LHCN-M2 (cell line): ENCODE data around the gene FGFR2. TPM values are rescaled to one million over a fixed set of nuclear protein-coding genes. Genes with fewer than 3 reads are reported as not detected.
"Not testable (repeated sequence)": the region's sequence is repeated elsewhere in the genome, so short reads cannot be mapped to it uniquely, and the experiment has no call there.

Experiments
- DNase-seq: peaks from one replicate; pipeline ENCODE4 v3.0.0-alpha.2; 2012; ENCODE audit warnings: low read depth
- total RNA-seq: library from RNA; depleted of rRNA; stranded (reverse); fragments of >200 nt; gene quantifications from 2 replicates; pipeline ENCODE4 v1.2.3, GENCODE V29; 2014

FGFR2 gene
- total RNA-seq, 1 experiment from 2014 or later = not detected

DNA sequence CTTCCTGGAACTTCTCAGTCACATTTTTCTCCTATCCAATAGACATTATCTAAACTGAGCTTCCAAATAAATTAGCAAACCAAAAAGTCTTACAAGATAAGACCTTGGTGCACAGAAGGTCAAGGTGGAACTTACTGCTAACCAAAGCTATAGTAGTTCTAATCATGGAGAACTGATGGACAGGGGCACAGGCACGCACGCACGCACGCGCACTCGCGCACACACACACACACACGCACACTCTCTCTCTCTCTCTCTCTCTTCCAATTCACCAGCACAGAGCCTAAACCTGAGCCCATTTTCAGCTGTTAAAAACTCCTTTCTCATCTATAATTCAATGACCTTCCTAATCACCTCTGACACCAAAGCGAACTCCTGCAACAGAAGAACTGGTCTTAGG, 7.5 kb downstream of the FGFR2 start:
- DNase-seq = no peak

DNA sequence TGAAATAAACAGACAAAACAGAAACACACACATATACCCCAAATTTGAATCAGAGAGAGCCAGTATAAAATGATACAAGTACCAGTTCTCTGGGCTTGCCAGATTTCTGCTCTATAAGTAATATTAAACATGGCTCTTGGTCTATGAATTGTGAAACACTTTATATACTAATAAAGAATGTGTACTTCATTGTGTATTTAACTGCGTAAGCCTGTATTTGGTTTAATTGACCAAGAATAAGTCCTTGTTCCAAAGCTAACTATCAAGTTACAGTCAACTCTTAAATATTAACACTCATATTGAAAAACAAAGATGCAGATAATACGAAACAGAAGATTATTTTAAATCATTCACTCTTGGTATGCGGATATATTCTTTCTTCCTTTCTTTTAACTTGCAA, 8.7 kb downstream of the FGFR2 start:
- DNase-seq = no peak

DNA sequence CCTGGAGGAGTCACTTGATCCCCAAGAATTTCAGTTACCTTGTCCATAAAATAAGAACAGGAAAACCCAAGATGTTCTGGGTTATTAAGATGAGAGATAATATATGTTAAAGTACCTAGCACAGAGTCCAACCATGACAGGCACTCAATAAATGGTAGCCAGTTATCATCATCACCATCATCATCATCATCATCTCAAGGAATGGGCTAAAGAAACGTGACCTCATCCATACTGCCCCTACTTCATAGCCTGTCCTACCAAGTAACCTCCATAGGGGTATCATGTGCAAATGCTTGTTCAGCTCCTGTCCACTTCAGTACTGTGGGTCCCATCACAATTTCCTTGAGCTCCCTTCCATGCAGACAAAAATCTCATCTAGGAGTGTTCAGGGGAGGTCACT, 14.4 kb downstream of the FGFR2 start:
- DNase-seq = no peak

DNA sequence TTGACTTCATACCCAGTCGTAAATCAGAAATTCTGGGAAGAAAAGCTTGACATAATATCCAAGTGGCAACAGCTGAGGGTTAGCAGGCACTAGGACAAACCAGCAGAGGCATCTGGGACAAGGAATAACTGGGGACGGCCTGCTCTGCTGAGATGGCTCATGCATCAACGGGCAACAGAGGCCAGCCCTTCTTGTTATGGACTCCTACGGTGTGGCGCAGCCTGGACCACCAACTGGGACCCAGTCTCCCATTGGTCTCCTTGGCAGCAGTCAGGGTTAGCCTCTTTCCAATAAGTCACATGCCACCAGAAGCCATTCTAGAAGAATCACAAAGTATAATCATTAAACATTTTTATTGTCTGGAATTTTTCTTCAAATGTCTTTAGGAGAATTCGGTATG, 15.0 kb downstream of the FGFR2 start:
- no peak for DNase-seq

DNA sequence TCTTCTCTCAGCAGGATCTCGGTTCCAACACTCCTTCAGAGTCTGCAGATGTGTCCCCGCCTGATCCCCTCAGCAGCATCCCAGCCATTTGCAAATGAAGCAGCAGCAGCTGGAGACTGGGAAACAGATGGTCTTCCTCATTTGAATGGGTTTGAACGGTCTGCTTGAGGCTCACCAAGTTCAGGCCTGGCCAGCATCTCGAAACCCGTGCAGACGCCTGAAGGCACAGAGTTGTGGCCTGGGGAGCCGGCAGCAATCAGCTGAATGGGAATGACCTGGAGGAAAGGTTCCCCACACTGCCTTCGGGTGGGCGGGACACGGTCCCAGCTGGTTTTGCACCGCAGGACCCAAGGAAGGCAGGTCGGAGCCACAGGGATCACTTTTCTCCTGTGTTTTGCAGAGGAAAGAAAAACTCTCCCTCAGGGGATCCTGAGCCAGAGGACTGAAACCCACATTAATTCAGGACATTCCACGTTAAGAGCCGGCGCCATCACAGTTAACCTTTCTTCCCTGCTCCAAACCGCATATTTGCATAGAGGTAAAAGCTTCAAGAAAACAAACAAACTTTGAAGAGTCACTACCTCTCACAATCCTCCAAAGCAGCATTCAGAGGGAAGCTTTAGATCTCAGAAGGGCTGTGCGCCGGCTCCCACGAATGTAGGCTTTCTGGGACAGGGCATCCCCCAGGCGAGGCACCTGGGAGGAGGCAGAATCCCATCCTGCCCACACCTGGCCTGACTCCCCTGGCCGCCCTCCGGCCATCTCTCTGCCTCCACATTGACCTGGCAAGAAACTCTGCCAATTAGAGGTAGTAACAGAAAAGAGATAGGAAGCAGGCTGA, 17.7 kb downstream of the FGFR2 start:
- DNase-seq = no peak

DNA sequence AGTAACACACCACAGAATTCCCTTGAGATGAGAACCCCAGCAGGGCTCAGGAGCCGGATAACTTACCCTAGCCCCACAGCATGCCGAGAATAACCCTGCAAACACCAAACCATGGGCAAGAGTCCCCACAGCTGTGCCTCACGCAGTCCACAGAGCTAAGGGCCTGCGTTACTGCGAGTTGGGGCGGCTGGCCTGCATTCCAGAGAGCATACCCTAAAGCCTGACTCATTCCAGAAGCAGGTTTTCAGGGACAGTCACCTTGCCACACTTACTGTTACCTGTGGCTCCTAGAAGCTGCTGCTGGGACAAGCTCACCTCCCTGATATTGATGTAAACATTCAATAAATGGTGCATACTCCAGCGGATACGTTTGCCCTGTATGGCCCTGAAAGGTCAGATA, 18.6 kb downstream of the FGFR2 start:
- DNase-seq = no peak

DNA sequence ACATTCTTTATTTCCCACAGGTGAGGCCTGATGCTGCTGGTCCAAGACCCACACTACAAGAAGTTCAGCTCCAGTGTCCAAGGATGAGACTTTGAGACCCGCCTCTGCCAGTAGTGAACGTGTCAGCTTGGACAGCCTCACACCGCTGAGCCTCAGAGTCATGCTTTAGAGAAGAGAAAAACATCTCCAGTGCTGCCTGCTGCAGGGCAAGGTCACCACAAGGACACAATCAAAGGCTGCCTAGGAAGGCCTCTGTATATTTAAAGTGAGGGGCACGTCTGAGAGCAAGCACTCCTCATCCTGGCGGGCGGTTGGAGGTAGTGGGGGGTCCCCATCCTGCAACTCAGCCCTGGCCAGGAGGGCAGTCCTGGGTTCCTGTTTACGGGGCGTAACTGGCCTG, 19.3 kb downstream of the FGFR2 start:
- no peak for DNase-seq

DNA sequence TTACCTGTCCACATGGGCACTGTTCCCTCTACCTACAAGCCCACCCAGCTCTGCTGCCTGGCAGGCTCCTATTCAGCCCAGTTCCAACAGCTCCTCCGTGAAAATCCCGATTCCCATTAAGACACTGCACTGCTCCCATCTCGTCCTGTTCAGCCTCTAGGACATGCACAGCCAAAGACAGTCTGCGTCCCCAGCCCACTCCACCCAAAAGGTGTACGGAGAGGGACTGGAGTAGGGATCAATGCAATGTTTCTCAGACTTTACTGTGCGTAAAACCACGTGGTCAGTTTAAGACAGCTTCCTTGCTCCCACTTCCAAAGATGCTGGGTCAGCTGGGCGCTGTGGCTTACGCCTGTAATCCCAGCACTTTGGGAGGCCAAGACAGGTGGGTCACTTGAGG, 19.9 kb downstream of the FGFR2 start:
- DNase-seq = no peak

DNA sequence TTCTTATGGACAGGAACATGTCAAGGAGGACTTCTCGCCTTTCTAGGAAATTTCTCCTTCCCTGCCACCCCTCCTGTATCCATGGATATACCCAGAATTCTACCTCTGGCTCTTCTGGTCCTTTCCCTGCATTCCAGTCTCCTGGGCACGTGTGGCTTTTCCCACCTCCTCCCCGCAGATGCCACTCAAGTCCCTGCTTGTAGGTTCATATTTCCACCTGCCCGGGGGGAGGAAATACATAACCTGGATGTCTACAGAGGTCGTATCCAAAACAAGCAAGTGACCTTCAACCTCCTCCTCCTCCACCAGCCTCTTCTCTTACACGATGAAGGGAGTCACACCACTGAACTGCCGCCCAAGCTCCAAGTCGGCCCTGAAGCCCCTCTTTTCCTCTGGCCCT, 20.7 kb downstream of the FGFR2 start:
- DNase-seq = no peak

DNA sequence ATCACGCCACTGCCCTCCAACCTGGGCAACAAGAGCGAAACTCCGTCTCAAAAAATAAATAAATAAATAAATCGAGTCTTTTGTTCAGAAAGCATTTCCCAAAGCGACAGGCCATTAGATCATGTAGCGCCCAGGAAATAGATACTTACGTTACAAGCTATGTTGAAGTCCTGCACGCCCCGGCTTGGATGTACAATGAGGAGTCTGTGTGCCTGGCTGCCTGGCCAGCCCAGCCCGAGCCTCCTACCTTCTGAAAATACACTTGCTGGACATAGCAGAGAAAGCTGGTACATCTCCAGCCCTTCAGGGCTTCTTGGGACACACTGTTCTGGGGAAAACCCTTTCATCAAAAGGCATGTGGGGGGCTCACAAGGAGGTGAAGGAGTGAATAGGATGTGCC, 22.1 kb downstream of the FGFR2 start:
- no peak for DNase-seq

DNA sequence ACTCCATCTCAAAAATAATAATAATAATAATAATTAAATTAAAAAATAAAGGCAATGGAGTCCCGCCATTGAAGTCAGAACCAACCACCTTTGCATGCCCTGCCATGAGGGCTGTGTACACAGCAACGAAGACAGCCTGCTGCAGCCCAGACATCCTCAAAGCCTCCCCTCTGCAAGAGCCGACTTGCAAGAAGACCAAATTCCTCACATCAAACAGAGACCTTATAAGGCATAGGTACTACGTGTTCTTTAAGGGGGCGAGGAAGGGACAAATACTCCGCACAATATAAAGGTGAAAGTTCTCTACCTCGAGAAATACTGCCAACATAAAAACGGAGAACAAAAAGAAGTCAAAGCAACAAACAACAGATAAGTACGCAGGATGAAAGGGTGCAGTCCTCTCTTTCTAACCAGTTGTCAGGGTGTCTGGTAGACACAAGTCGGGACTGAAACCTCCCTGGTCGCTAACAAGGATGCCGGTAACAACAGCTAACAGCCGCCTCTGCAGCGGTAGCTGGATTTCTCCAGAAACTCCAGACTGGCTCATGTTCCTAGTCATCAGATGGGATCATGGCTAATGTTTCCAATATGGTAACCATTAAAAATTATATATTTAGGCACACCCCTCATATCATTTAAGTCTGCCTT, 23.6 kb downstream of the FGFR2 start:
- no peak for DNase-seq

DNA sequence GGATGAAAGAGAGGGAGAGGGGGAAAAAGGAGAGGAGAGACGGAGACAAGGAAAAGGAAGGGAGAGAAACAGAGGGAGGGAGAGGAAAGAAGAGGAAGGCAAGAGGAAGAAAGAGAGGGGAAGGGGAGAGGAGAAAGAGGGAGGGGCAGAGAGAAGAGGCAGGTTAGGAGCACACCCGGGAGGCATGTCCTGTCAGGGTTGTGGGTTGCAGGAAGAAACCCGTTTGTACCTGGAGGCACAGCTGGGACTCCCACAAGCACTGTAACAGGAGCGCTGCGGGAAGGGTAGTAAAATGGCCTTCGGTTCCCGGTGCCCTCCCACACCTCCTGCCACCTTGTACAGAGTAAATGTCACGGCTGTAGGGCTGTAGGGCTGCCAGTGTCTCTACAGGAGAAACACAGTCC, 24.7 kb downstream of the FGFR2 start:
- no peak for DNase-seq

DNA sequence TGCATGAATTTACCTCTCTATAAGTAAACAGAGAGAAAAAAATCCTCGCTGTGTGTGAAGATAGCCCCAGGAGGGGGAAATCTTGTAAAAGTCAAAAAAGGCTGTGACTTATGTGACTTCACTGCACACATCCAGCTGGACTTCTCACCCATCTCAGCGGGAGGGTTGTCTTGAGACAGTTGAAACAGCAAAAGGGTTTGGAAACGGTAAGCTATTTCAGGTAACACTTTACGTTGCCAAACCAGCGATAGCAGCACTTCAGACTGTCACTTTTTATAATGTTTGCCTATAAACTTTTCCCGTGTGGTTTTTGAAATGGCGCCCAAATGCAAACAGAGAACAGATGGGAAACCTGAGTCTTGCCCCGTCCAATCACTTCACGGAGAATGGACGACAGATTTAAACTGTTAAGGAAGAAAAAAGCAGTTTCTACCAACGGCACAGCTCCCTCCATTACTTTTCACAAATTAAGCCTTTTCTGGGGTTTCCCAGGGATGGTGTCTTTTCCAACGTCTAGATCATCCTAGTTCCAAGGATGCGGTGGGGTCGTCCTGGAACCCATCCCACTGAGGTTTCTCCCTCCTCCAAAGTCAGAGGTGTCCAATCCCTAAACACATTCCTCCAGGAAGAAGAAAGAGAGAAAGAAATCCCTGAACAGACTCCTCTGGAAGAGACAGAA, 25.2 kb downstream of the FGFR2 start:
- no peak for DNase-seq

DNA sequence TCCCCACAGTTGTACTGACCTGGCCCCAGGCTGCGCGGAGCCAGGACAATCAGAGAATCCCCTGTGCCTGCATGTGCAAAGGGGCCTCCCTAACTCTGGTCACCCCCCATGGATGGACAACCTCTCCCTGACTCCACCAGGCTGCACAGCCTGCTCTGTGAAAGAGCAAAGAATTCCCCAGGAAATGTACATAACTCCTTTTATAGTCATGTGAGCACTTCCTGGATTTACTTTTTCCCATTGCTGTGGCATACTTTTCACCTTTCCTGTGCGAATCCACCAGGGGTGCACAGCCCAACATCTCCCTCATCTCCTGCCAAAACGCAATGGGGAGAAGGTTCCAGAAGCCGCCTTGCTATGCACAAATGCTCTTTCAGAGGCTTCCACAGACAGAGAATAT, 27.9 kb downstream of the FGFR2 start:
- DNase-seq = no peak

DNA sequence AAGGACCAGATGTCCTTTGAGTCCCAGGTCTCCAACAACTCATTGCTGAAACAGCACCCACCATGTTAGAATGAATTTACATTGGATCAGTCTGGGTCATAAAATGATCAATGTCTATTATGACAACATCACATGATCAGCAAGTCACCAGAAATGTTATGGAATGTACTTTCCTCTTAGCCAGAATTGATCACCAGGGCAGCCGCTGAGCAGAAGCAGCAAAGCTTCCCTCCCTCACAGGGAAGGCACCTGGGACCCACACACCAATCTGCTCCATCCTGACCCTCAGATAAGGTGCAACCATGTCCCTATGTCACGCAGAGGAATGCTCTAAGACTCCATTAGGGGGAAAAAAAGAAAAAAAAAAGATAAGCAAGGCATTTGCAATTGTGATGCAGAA, 30.0 kb downstream of the FGFR2 start:
- no peak for DNase-seq

DNA sequence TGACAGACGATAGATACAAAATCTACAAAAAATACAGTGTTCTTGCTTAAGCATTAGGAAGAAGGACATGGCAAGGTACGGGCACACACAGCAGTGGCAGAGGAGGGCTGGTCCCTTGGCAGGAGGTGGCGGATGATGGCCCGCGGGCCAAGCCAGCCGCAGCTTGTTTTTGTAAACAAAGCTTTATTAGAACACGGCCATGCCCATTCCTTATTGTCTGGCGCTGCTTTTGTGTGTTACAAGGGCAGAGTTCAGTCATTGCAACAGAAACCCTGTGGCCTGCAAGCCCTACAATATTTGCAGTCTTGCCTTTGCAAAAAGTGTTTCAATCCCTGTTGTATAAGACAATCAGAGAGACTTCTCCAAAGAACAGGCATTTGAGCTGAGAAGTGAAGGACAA, 30.7 kb downstream of the FGFR2 start:
- DNase-seq = no peak

DNA sequence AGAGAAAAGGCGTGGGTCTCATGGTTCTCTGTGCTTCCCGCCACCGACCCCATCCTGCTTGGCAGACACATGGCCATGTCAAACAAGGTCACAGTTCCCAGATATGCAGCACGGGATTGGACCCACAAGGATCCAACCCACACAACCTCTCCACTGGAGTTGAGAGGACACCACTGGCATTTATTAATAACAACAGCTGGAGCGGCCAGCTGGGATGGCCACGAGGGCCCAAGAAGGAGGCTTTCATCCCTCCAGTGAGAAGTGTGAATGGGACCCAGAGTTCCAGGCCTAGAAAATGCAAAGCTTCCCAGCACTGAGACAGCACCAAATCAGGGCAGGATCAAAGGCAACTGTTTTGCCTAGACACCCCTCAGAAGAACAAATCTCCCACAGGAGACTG, 31.5 kb downstream of the FGFR2 start:
- DNase-seq = no peak

DNA sequence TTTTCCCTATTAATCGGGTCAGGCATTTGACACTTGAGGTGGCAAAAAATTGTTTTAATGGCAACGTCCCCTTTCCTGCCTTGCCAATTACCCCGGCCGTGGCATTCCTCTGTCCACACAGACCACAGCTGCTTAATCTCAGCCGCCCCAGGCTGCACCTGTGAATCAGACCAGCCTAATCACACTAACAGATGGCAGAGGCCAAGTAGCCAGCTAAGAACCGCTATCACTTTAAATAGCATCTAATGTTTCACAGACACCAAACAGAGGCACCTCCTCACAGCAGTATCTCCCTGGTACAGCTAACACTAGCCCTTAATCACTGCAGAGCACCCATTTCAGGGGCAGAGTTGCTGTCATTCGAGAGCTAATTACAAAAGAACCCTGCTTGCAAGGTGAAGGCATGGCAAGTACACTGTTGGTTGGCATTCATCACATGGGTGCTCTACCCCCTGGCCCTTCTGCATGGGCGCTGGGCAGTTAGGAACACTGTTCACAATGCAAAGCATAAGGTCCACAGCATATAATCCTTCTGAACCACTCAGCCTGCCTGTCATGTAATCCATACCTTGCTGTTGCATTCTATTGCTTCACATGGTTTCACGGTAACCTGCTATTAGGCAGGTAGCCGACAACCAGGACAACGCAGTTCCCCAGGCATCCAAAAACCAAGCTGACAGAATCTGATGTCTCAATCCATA, 38.8 kb downstream of the FGFR2 start:
- DNase-seq = no peak

DNA sequence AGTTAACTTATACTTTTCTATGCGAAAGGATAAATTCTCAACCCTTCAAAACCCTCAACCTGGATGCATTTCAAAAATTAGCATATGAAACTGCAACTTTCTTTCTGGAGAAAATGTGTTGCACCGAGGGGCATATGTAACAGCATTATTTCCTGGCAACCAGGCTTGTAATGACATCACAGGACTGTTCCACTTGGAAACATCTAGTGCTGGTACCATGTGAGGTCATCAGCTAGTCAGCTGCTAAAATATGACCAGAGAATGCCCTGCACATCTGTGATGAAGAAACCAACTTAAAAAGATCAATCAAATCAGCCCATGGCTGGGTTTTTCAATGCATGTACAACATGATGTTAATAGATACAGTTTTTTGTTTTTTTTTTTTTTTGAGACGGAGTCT, 40.0 kb downstream of the FGFR2 start:
- DNase-seq = no peak

DNA sequence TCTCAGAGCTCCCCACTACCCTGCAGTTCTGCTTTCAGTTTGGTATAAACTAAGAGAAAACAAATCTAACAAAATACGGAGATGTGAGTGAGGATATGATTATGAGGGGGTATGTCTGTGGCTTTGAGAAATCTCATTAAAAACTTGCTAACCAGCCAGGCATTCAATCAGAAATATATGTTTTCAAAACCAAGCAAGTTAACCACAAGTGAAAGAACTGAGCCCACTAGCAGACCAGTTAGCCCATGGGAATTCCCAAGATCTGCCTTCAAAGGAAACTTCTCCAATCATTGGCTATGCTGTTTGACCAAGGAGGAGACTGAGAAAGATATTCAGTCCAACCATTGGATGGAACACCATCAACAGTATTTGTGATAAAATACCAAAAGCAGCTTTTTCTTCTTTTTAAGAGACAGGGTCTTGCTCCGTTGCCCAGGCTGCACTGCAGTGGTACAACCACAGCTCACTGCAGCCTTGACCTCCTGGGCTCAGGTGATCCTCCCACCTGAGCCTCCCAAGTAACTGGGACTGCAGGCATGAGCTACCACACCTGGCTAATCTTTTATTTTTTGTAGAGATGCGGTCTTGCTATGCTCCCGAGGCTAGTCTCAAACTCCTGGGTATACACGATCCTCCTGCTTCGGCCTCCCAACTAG, 41.2 kb downstream of the FGFR2 start:
- DNase-seq = no peak

DNA sequence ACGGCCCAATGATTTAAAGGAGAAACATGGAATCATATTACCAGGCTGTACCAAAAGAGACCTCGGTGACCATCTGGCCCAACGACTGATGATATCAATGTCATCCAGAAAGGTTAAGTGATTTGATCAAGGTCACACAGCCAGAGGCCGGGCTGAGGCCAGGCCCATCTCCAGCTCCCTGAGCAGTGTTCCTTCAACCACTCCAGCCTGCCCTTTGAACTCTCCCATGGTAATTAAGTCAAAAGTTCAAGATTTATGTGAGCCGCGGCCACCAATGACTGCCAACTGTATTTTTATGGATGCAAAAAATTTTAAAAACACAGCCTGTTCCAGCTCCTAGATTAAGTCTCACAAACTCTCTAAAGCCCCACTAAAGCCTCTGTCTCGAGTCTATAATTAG, 41.8 kb downstream of the FGFR2 start:
- no peak for DNase-seq

DNA sequence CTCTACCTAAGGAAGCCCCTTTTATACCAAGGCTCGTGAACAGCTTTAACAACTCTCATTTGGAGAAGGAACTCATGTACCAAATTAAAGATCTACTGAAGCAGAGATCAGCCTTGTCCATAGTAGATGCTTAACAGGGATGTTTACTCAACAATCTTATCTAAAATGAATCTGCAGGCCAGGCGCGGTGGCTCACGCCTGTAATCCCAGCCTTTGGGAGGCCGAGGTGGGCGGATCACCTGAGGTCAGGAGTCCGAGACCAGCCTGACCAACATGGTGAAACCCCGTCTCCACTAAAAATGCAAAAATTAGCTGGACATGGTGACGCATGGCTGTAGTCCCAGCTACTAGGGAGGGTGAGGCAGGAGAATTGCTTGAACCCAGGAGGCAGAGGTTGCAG, 43.3 kb downstream of the FGFR2 start:
- not testable (repeated sequence) for DNase-seq
